Neural progenitor cell (in vitro differentiated cells): Measurements from ENCODE around the gene ITLN1. TPM values are rescaled to one million over a fixed set of nuclear protein-coding genes. Genes with fewer than 3 reads are reported as not detected.

Experiments used
- DNase-seq: peaks from one replicate; pipeline ENCODE4 v3.0.0-alpha.2; 2016; ENCODE audit warnings: low spot score
- H2AFZ ChIP-seq: fragments of 200-600 bp; sonication (generic); replicated peaks from 2 replicates; pipeline ENCODE4 v1.6.1; 2016; ENCODE audit warnings: antibody characterized with exemption
- H3F3A ChIP-seq: fragments of 200-600 bp; sonication (generic); 2 replicates; pipeline ENCODE4 v1.6.1; 2016; ENCODE audit warnings: antibody characterized with exemption, low read depth
- H3K27ac ChIP-seq: fragments of 200-600 bp; sonication (generic); 2 replicates; pipeline ENCODE4 v1.5.1; 2016; ENCODE audit warnings: mild to moderate bottlenecking
- H3K27me3 ChIP-seq: fragments of 200-600 bp; sonication (generic); 2 replicates; pipeline ENCODE4 v1.6.1; 2016; ENCODE audit warnings: mild to moderate bottlenecking, moderate library complexity
- H3K36me3 ChIP-seq: fragments of 200-600 bp; sonication (generic); 2 replicates; pipeline ENCODE4 v1.5.1; 2016
- H3K4me1 ChIP-seq: fragments of 200-600 bp; sonication (generic); 2 replicates; pipeline ENCODE4 v1.6.1; 2016; ENCODE audit warnings: mixed run types
- H3K4me2 ChIP-seq: fragments of 200-600 bp; sonication (generic); 2 replicates; pipeline ENCODE4 v1.6.1; 2016
- H3K4me3 ChIP-seq: fragments of 200-600 bp; sonication (generic); 2 replicates; pipeline ENCODE4 v1.5.1; 2016
- H3K79me2 ChIP-seq: fragments of 200-600 bp; sonication (generic); 2 replicates; pipeline ENCODE4 v1.6.1; 2016; ENCODE audit warnings: low read depth
- H3K9ac ChIP-seq: fragments of 200-600 bp; sonication (generic); 2 replicates; pipeline ENCODE4 v1.6.1; 2016
- H3K9me3 ChIP-seq: fragments of 200-600 bp; sonication (generic); 2 replicates; pipeline ENCODE4 v1.5.1; 2016; ENCODE audit warnings: low read depth
- H4K20me1 ChIP-seq: fragments of 200-600 bp; sonication (generic); 2 replicates; pipeline ENCODE4 v1.6.1; 2016; ENCODE audit warnings: low read depth
- H3K27ac Mint-ChIP-seq: 3 replicates; pipeline ENCODE4 v1.8.0; 2021; ENCODE audit warnings: mixed read lengths
- H3K27me3 Mint-ChIP-seq: 2 replicates; pipeline ENCODE4 v1.8.0; 2022; ENCODE audit warnings: low read depth, mild to moderate bottlenecking, inconsistent platforms, moderate library complexity, mixed read lengths; ENCODE audit not compliant: insufficient read depth
- H3K36me3 Mint-ChIP-seq: 3 replicates; pipeline ENCODE4 v1.8.0; 2021; ENCODE audit warnings: mixed read lengths
- H3K4me1 Mint-ChIP-seq: 3 replicates; pipeline ENCODE4 v1.8.0; 2021; ENCODE audit warnings: mixed read lengths
- H3K4me3 Mint-ChIP-seq: 3 replicates; pipeline ENCODE4 v1.8.0; 2021; ENCODE audit warnings: mild to moderate bottlenecking, moderate library complexity, mixed read lengths
- H3K9me3 Mint-ChIP-seq: 3 replicates; pipeline ENCODE4 v1.8.0; 2020; ENCODE audit warnings: mixed read lengths
- CTCF ChIP-seq: fragments of 200-600 bp; sonication (generic); IDR thresholded peaks from 2 replicates; pipeline ENCODE4 v1.5.1; 2017; ENCODE audit warnings: antibody characterized with exemption, mild to moderate bottlenecking
- EZH2 ChIP-seq: fragments of 200-600 bp; sonication (generic); IDR thresholded peaks from 2 replicates; pipeline ENCODE4 v1.6.1; 2017; ENCODE audit warnings: antibody characterized with exemption, mild to moderate bottlenecking, moderate library complexity
- EZH2phosphoT487 ChIP-seq: fragments of 200-600 bp; sonication (generic); IDR thresholded peaks from 2 replicates; pipeline ENCODE4 v1.6.1; 2017; ENCODE audit warnings: antibody characterized with exemption
- total RNA-seq: library from RNA; depleted of rRNA; stranded (reverse); fragments of >200 nt; gene quantifications from 2 replicates; pipeline ENCODE4 v1.2.3, GENCODE V29; 2015; ENCODE audit warnings: low replicate concordance

The ITLN1 gene
- total RNA-seq, 1 donor from 2014 or later: not detected

- Mint-ChIP-seq H3K9me3 (no peaks in the 10 kb centered on the region), H3K27ac (no peak overlapping the region), H3K36me3 (no peaks in the 10 kb centered on the region), H3K4me3 (no peak overlapping the region), H3K4me1 (peaks cover 5% of the 10 kb centered on the region), H3K27me3 (peaks cover 6% of the 10 kb centered on the region)
- H3K4me1 ChIP-seq: no peaks in the 10 kb centered on the region
- no peak overlapping the region for H3K9ac ChIP-seq
- no peak overlapping the region for H3K27ac ChIP-seq
- DNase-seq: no peak
- no peaks in the 10 kb centered on the region for H3K36me3 ChIP-seq
- no peak overlapping the region for H2AFZ ChIP-seq
- no peaks in the 10 kb centered on the region for H3K9me3 ChIP-seq
- H3K4me2 ChIP-seq: no peak overlapping the region
- no peaks in the 10 kb centered on the region for H4K20me1 ChIP-seq
- no peaks in the 10 kb centered on the region for H3F3A ChIP-seq
- H3K27me3 ChIP-seq: no peaks in the 10 kb centered on the region
- TF ChIP-seq EZH2phosphoT487 (no peak), CTCF (no peak), EZH2 (no peak)
- no peak overlapping the region for H3K4me3 ChIP-seq
- H3K79me2 ChIP-seq: no peaks in the 10 kb centered on the region
Observed at GRCh38 chr1:160864173-160864572, 20.8 kb downstream of the ITLN1 start.

- DNase-seq: no peak
- Mint-ChIP-seq H3K9me3 (no peaks in the 10 kb centered on the region), H3K36me3 (no peaks in the 10 kb centered on the region), H3K4me1 (peaks cover 5% of the 10 kb centered on the region), H3K4me3 (no peak overlapping the region), H3K27ac (no peak overlapping the region), H3K27me3 (peaks cover 6% of the 10 kb centered on the region)
- no peaks in the 10 kb centered on the region for H3F3A ChIP-seq
- H3K4me2 ChIP-seq: no peak overlapping the region
- no peak overlapping the region for H3K9ac ChIP-seq
- no peak overlapping the region for H3K4me3 ChIP-seq
- H4K20me1 ChIP-seq: no peaks in the 10 kb centered on the region
- TF ChIP-seq EZH2: no peak
- H3K27me3 ChIP-seq: no peaks in the 10 kb centered on the region
- H3K9me3 ChIP-seq: no peaks in the 10 kb centered on the region
- H2AFZ ChIP-seq: no peak overlapping the region
- H3K4me1 ChIP-seq: no peaks in the 10 kb centered on the region
- no peaks in the 10 kb centered on the region for H3K79me2 ChIP-seq
- no peaks in the 10 kb centered on the region for H3K36me3 ChIP-seq
- H3K27ac ChIP-seq: no peak overlapping the region
Observed at GRCh38 chr1:160863774-160864131, 21.2 kb downstream of the ITLN1 start.

- Histone ChIP-seq H3K4me3 (no peak overlapping the region), H2AFZ (no peak overlapping the region), H3K9me3 (no peaks in the 10 kb centered on the region), H3K4me1 (no peaks in the 10 kb centered on the region), H3K36me3 (no peaks in the 10 kb centered on the region), H4K20me1 (no peaks in the 10 kb centered on the region), H3K79me2 (no peaks in the 10 kb centered on the region), H3K9ac (no peak overlapping the region), H3K27ac (no peak overlapping the region), H3K27me3 (no peaks in the 10 kb centered on the region), H3F3A (no peaks in the 10 kb centered on the region), H3K4me2 (no peak overlapping the region)
- Mint-ChIP-seq H3K36me3 (no peaks in the 10 kb centered on the region), H3K4me3 (no peak overlapping the region), H3K27ac (no peak overlapping the region), H3K9me3 (no peaks in the 10 kb centered on the region), H3K4me1 (peaks cover 5% of the 10 kb centered on the region), H3K27me3 (peaks cover 6% of the 10 kb centered on the region)
- DNase-seq: no peak
- TF ChIP-seq EZH2 (no peak), EZH2phosphoT487 (no peak), CTCF (no peak)
Observed at GRCh38 chr1:160863061-160863773, 21.8 kb downstream of the ITLN1 start.

GRCh38 chr1:160862203-160863060, 22.5 kb downstream of the ITLN1 start, which contains the start of gene CD244:
Gene CD244, minus strand, starts transcription at chr1:160862887. Its CDS starts 210 bp downstream, at chr1:160862677.
- H3K9ac ChIP-seq: no peak within 1 kb of the TSS
- H3K4me1 Mint-ChIP-seq: peaks cover 5% of the 10 kb centered on the region
- no peaks in the 10 kb centered on the region for H3K79me2 ChIP-seq
- H3K9me3 ChIP-seq: no peaks in the 10 kb centered on the region
- H3K36me3 ChIP-seq: no peaks in the 10 kb centered on the region
- no peaks in the 10 kb centered on the region for H3K27me3 ChIP-seq
- DNase-seq: no peak
- no peak within 1 kb of the TSS for H2AFZ ChIP-seq
- no peak within 1 kb of the TSS for H3K27ac ChIP-seq
- no peak for TF ChIP-seq EZH2
- TF ChIP-seq CTCF: no peak
- no peak for TF ChIP-seq EZH2phosphoT487
- H3F3A ChIP-seq: no peaks in the 10 kb centered on the region
- H3K4me3 Mint-ChIP-seq: no peak within 1 kb of the TSS
- no peaks in the 10 kb centered on the region for H3K36me3 Mint-ChIP-seq
- H4K20me1 ChIP-seq: no peaks in the 10 kb centered on the region
- H3K9me3 Mint-ChIP-seq: no peaks in the 10 kb centered on the region
- no peak within 1 kb of the TSS for H3K27ac Mint-ChIP-seq
- no peak within 1 kb of the TSS for H3K4me2 ChIP-seq
- H3K4me1 ChIP-seq: no peaks in the 10 kb centered on the region
- no peak within 1 kb of the TSS for H3K4me3 ChIP-seq
- peaks cover 6% of the 10 kb centered on the region for H3K27me3 Mint-ChIP-seq
